ENCODE results near the gene VPS35.

The VPS35 gene

GRCh38 chr16:46714797-46715591 lies 26.0 kb upstream of the VPS35 start:
- TF ChIP-seq MAX (IDR thresholded peaks at IDR 0.05) (no peak), CEBPB (IDR thresholded peaks at IDR 0.05) (no peak), TEAD4 (IDR thresholded peaks at IDR 0.05) (no peak), EGR1 (IDR thresholded peaks at IDR 0.05) (no peak), CREB1 (IDR thresholded peaks at IDR 0.05; ENCODE audit: low read depth) (no peak), USF1 (IDR thresholded peaks at IDR 0.05) (no peak), TAF1 (IDR thresholded peaks at IDR 0.05; ENCODE audit: low read depth) (no peak), RAD21 (IDR thresholded peaks at IDR 0.05; ENCODE audit: low read depth) (no peak), NFIC (IDR thresholded peaks at IDR 0.05) (no peak), REST (IDR thresholded peaks at IDR 0.05; ENCODE audit: low read depth) (no peak), TCF12 (IDR thresholded peaks at IDR 0.05; ENCODE audit: low read depth) (no peak), ZBTB7A (IDR thresholded peaks at IDR 0.05; ENCODE audit: low read depth) (no peak), EP300 (IDR thresholded peaks at IDR 0.05; ENCODE audit: borderline replicate concordance) (no peak)

GRCh38 chr16:46713634-46714033 lies 24.7 kb upstream of the VPS35 start:
- TF ChIP-seq YY1 (IDR thresholded peaks at IDR 0.05; ENCODE audit: low read depth) (no peak), NFIC (IDR thresholded peaks at IDR 0.05) (no peak), CEBPB (IDR thresholded peaks at IDR 0.05) (no peak)

GRCh38 chr16:46712911-46713310 lies 23.9 kb upstream of the VPS35 start:
- TF ChIP-seq RAD21 (IDR thresholded peaks at IDR 0.05; ENCODE audit: low read depth) (no peak), REST (IDR thresholded peaks at IDR 0.05; ENCODE audit: low read depth) (no peak), YY1 (IDR thresholded peaks at IDR 0.05; ENCODE audit: low read depth) (no peak), TAF1 (IDR thresholded peaks at IDR 0.05; ENCODE audit: low read depth) (no peak), NFIC (IDR thresholded peaks at IDR 0.05) (no peak), CEBPB (IDR thresholded peaks at IDR 0.05) (no peak), FOXM1 (IDR thresholded peaks at IDR 0.05; ENCODE audit: borderline replicate concordance, low read depth) (no peak), USF1 (IDR thresholded peaks at IDR 0.05) (no peak), TCF12 (IDR thresholded peaks at IDR 0.05; ENCODE audit: low read depth) (no peak), EP300 (IDR thresholded peaks at IDR 0.05; ENCODE audit: borderline replicate concordance) (no peak), EGR1 (IDR thresholded peaks at IDR 0.05) (no peak), ZBTB7A (IDR thresholded peaks at IDR 0.05; ENCODE audit: low read depth) (no peak)

GRCh38 chr16:46711106-46712058 lies 22.4 kb upstream of the VPS35 start:
- no peak for TF ChIP-seq NFIC (IDR thresholded peaks at IDR 0.05)
- TF ChIP-seq TAF1 (IDR thresholded peaks at IDR 0.05; ENCODE audit: low read depth), result no peak
- TF ChIP-seq ZBTB7A (IDR thresholded peaks at IDR 0.05; ENCODE audit: low read depth), result no peak
- TF ChIP-seq TEAD4 (IDR thresholded peaks at IDR 0.05), result no peak
- TF ChIP-seq REST (IDR thresholded peaks at IDR 0.05; ENCODE audit: low read depth), result no peak
- no peak for TF ChIP-seq YY1 (IDR thresholded peaks at IDR 0.05; ENCODE audit: low read depth)
- TF ChIP-seq EP300 (IDR thresholded peaks at IDR 0.05; ENCODE audit: borderline replicate concordance), result no peak
- TF ChIP-seq USF1 (IDR thresholded peaks at IDR 0.05), result no peak
- TF ChIP-seq RAD21 (IDR thresholded peaks at IDR 0.05; ENCODE audit: low read depth), result no peak
- TF ChIP-seq CREB1 (IDR thresholded peaks at IDR 0.05; ENCODE audit: low read depth), result no peak
- no peak for TF ChIP-seq FOXM1 (IDR thresholded peaks at IDR 0.05; ENCODE audit: borderline replicate concordance, low read depth)
- TF ChIP-seq EGR1 (IDR thresholded peaks at IDR 0.05), result no peak
- no peak for TF ChIP-seq TCF12 (IDR thresholded peaks at IDR 0.05; ENCODE audit: low read depth)
- no peak for TF ChIP-seq CEBPB (IDR thresholded peaks at IDR 0.05)
- TF ChIP-seq MAX (IDR thresholded peaks at IDR 0.05), result no peak
